Activated CD8-positive, alpha-beta memory T cell treated with anti-CD3 and anti-CD28 coated beads, Interleukin-2, amount 10 ng/mL, durations not matched to agents 7 days and 5 days (primary cell): ENCODE data around the gene GPR15. TPM values are rescaled to one million over a fixed set of nuclear protein-coding genes. Genes with fewer than 3 reads are reported as not detected.

ENCODE experiments used
- ATAC-seq: fragments of 150-1000 bp; cut with Tn5 transposase; one replicate; pipeline ENCODE4 v1.10.0; 2021; ENCODE audit warnings: moderate library complexity
- CTCF ChIA-PET: fragments of 350-600 bp; sonication (Branson Sonifier 250); formaldehyde crosslinking; loops from one replicate; lab custom pipeline; 2021; ENCODE audit warnings: antibody characterized with exemption; lab: Charles Lee
- DNase-seq: peaks from one replicate; pipeline ENCODE4 v3.0.0-alpha.2; 2020
- H3K27ac Mint-ChIP-seq: one replicate; pipeline ENCODE4 v1.8.0; 2021; ENCODE audit warnings: mild to moderate bottlenecking, mixed read lengths
- H3K27me3 Mint-ChIP-seq: one replicate; pipeline ENCODE4 v1.8.0; 2021; ENCODE audit warnings: mixed read lengths
- H3K36me3 Mint-ChIP-seq: one replicate; pipeline ENCODE4 v1.8.0; 2021; ENCODE audit warnings: mild to moderate bottlenecking, mixed read lengths
- H3K4me1 Mint-ChIP-seq: one replicate; pipeline ENCODE4 v1.8.0; 2021; ENCODE audit warnings: mixed read lengths
- H3K4me3 Mint-ChIP-seq: one replicate; pipeline ENCODE4 v1.8.0; 2021; ENCODE audit warnings: mild to moderate bottlenecking, moderate library complexity, mixed read lengths
- H3K9me3 Mint-ChIP-seq: one replicate; pipeline ENCODE4 v1.8.0; 2022; ENCODE audit warnings: low read depth, mixed read lengths
- total RNA-seq, 2 experiments: library from RNA; stranded (reverse); gene quantifications; one replicate each; pipeline ENCODE4 v1.2.3, GENCODE V29; 2021

The GPR15 gene
- total RNA-seq, 2 experiments from 2014 or later, result 107 to 182 TPM

DNA sequence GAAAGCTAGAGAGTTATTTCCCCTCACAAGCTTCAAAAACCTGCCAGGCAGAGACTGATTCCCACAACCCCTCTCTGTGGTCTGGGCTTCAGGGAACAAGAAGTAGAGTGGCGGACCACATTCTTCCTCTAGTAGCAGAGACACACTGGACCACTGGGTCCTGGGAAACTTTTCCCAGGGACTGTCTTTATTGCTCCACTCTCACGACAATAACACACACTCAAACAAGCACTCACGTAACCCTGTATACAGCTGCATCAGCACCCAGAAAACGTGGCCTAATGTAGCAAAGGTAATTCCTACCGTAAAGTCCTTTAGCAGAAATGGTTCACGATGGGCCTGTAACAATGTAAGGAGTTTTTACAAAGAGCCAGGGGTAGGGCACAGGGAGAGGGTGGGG is 34.1 kb downstream of the GPR15 start:
- DNase-seq, result no peak
- CTCF ChIA-PET, result interaction anchor here (0.6 to 1.6 kb wide), 6 partner anchors 10 to 236 kb away, joined by 3 to 5 read pairs (median 3); partner anchors contain the start of gene CLDND1
- no peak overlapping the region for H3K4me3 Mint-ChIP-seq

DNA sequence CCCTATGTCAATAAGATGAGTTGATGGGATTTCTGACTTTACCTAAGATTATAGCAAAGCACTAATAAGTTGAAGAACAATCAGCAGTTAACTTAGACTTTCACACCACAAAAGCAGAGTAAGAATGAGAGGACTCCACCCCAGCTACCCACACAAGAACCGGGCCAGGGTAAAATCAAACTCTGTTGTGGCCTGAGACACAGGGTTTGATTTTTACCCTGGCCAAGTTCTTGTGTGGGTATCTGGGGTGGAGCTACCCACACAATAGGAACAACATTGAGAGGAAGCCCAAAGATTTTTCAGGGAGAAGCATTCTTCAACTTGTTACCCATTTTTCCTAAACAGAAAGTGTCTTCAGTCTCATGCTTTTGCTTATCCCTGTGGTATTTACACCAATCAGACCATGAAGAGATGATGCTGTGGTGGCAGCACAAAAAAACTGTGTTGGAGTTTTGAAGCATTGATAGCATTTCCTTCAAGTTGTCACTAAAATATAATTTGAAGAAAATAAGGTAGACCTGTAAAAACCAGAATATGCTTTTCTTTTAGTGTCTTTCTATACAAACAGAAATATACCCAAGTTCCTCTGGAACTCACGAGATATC is 36.0 kb downstream of the GPR15 start:
- H3K27ac Mint-ChIP-seq, result peak overlapping the region; percentile 90
- DNase-seq (peak; percentile 76), ATAC-seq (peak; percentile 55)
- H3K36me3 Mint-ChIP-seq, result peaks cover 31% of the 10 kb centered on the region
- H3K4me3 Mint-ChIP-seq, result peak overlapping the region; percentile 46
- peaks cover 4% of the 10 kb centered on the region for H3K9me3 Mint-ChIP-seq
- peaks cover 80% of the 10 kb centered on the region for H3K4me1 Mint-ChIP-seq
- CTCF ChIA-PET, result interaction anchor here (1.6 kb wide), 1 partner anchor 45 kb away, joined by 4 read pairs; the partner anchor contains the start of gene CLDND1
- no peaks in the 10 kb centered on the region for H3K27me3 Mint-ChIP-seq

More for the DNA sequence above, 34.1 kb downstream of the GPR15 start:
- H3K9me3 Mint-ChIP-seq, result peaks cover 4% of the 10 kb centered on the region
- no peaks in the 10 kb centered on the region for H3K27me3 Mint-ChIP-seq
- ATAC-seq, result no peak
- peaks cover 24% of the 10 kb centered on the region for H3K36me3 Mint-ChIP-seq
- H3K27ac Mint-ChIP-seq, result peak overlapping the region; percentile 83
- H3K4me1 Mint-ChIP-seq, result peaks cover 82% of the 10 kb centered on the region

DNA sequence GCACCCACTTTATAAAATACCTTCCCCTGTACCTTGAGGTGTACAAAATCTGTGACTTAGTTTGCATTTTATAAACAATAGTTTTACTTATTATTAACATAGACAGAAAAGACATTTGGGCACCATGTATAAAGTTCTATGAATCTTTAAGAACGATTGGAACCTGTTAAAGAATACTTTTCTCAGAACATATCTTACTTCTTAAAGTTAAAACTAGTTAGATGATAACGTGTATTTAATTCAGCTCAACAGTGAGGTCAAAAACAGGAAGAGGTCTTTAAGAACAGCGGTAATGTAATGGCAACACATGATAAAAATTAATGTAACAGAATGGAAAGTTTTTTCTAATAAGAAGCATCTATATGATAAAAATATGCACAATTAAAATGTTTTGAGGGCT is 36.6 kb downstream of the GPR15 start:
- ATAC-seq (no peak), DNase-seq (no peak)
- Mint-ChIP-seq H3K36me3 (peaks cover 31% of the 10 kb centered on the region), H3K9me3 (peaks cover 4% of the 10 kb centered on the region), H3K27ac (peak overlapping the region; percentile 90), H3K4me1 (peaks cover 80% of the 10 kb centered on the region), H3K27me3 (no peaks in the 10 kb centered on the region), H3K4me3 (no peak overlapping the region)
- CTCF ChIA-PET, result no interaction called here

DNA sequence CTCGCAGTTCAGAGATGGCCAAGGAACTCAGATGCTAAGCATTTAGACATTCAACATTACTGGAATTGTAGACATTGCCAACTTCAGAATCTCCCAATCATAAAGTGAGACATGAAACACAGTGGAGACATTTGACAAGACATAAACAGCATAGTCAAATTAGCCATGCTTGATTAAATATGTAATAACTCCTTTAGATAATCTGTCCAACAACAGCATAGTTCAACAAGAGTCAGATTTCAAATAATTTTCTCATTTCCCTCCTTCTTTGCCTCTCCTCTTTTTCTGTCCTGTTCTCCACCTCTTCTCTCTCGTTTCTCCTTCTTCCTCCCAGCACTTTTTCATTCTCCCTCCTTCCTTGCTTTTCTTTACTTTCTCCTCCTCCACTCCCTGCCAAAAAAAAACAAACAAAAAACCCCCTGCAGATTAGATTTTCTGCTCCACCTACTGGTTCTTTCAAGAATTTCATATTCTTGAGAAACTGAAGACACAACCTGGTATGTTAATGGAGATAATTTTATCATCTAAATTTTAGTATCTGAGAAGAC is 41.5 kb downstream of the GPR15 start:
- ATAC-seq, result peak; percentile 59
- Mint-ChIP-seq H3K27ac (peak overlapping the region; percentile 93), H3K36me3 (peaks cover 51% of the 10 kb centered on the region), H3K4me1 (peaks cover 68% of the 10 kb centered on the region), H3K27me3 (no peaks in the 10 kb centered on the region), H3K9me3 (peaks cover 4% of the 10 kb centered on the region), H3K4me3 (peak overlapping the region; percentile 67)
- CTCF ChIA-PET, result interaction anchor here (0.9 to 2.5 kb wide), 20 partner anchors 8 to 535 kb away, joined by 3 to 12 read pairs (median 5); partner anchors contain the start of genes CLDND1, CPOX and GPR15
- DNase-seq, result no peak

DNA sequence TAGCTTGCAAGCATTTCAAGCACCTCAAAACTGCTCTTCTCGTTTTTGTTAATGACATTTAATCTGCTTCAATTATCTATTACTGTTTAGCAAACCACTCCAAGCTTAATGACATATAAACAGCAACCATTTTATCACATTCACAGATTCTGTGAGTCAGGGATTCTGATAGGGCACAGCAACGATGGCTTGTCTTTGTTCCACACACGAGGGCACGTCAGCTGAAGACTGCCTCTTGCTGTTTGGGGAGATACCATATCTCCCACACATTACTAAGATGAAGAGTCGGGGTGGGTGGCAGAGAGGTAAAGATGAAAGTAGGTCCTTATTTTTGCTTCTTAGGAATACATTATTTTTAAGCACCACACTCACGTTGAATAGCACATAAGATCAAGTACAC is 42.4 kb downstream of the GPR15 start:
- peak; percentile 25 for ATAC-seq
- no peak for DNase-seq
- H3K27me3 Mint-ChIP-seq, result no peaks in the 10 kb centered on the region
- H3K36me3 Mint-ChIP-seq, result peaks cover 55% of the 10 kb centered on the region
- CTCF ChIA-PET, result interaction anchor here (0.6 to 2.5 kb wide), 11 partner anchors 12 to 536 kb away, joined by 3 to 10 read pairs (median 4); partner anchors contain the start of genes CLDND1, CPOX and GPR15
- H3K27ac Mint-ChIP-seq, result peak overlapping the region; percentile 82
- peak overlapping the region; percentile 3 for H3K4me3 Mint-ChIP-seq
- H3K4me1 Mint-ChIP-seq, result peaks cover 65% of the 10 kb centered on the region
- H3K9me3 Mint-ChIP-seq, result peaks cover 2% of the 10 kb centered on the region

DNA sequence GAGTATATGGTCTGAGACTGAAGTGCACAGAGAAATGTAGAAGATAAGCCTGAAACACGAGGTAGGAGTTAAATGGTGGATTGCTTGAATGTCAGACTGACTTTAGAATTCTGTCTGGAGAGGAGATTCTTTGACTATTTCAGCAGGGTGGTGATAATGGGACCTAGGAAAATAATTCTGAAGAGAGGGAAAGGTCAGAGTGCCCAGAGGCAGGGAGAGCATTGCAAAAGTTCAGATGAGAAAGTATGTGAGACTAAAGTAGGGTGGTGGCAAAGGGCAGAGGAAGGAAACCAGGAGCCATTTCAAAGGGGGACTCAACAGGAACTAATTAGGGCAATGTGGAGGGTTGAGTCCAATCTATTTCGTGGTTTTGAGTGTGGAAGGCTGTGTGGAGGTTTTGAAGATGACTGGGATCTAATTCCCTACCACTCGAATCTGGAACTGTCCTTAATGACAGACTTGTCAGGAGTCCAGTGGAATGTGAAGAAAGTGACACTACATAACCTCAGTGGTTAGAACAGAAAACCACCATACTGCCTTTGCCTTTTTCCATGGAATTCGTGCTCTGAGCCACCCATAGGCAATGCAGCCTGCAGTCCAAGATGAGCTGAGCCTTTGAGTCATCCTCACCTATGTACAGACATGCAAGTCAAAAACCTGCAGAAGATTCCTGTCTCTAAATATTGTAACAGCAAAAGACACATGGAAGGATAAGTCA is 45.6 kb downstream of the GPR15 start:
- Mint-ChIP-seq H3K4me1 (peaks cover 60% of the 10 kb centered on the region), H3K4me3 (no peak overlapping the region), H3K27me3 (no peaks in the 10 kb centered on the region), H3K36me3 (peaks cover 62% of the 10 kb centered on the region), H3K9me3 (no peaks in the 10 kb centered on the region), H3K27ac (peak overlapping the region; percentile 37)
- ATAC-seq, result no peak
- DNase-seq, result no peak
- CTCF ChIA-PET, result no interaction called here

DNA sequence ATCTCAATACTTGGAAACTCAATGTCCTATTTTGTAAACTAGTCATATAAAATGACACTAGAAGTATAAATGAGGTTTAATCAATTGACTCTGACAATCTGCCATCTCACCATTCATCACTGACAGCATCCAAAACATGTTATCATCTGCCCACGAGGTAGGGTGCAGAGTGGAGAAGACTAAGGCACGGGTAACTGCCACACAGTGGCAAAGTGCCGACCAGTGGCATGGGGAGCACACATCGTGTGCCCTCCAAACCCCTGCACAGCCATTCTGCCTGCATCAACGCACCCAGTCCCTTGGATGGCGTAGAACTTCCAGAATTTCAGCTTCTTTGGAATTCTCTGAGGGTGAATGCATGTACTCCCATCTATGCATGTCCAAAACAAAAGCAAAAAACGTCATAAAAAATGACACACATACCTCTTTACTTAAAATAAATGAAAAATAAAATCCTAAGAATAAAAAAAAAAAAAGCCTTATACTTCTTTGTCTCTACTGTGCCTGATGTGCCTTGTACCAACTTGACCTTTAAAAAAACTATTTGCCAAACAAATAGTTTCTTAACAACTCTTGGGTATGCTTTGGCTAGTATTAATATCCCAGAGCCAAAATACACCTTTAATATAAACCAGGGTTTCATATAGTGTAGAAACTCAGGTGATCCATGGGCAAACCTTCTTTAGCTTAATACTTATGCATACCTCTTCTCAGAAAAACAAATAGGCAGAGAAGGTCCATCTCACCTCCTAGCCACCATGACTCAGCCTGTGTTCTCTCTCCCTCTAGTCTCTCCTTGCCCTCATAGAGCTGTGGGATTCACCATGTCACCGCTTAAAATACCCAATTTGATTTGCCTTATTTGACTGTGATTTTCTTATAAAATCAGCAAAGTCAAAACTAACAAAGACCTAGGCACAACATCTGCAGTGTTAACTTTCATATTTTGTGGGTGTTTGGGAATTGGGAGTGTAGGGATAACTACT is 48.9 kb downstream of the GPR15 start:
- no peak for DNase-seq
- CTCF ChIA-PET, result interaction anchor here (1.2 to 2.9 kb wide), 5 partner anchors 8 to 51 kb away, joined by 3 to 8 read pairs (median 4); partner anchors contain the start of gene CPOX
- Mint-ChIP-seq H3K4me3 (no peak overlapping the region), H3K36me3 (peaks cover 87% of the 10 kb centered on the region), H3K4me1 (peaks cover 63% of the 10 kb centered on the region), H3K27ac (no peak overlapping the region), H3K27me3 (no peaks in the 10 kb centered on the region), H3K9me3 (no peaks in the 10 kb centered on the region)
- ATAC-seq, result no peak

DNA sequence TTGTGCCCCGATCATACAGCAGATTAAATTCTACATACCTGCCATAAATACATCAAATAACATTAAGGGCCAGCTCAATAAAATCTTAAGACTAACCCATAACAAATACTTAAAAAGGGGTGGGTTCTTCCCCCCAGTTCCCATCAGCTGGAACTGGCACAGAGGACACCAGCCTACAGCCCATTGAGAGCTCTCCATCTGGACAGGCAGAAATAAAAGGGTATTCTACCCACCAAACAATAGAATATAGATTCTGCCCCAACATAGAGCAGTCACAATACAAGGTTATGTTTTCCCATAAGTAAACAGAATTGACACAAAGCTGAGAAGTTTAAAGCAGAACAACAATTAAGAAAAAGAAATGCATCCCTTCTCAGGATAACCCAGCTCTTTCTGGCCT is 49.7 kb downstream of the GPR15 start:
- Mint-ChIP-seq H3K4me1 (peaks cover 62% of the 10 kb centered on the region), H3K4me3 (no peak overlapping the region), H3K36me3 (peaks cover 88% of the 10 kb centered on the region), H3K9me3 (no peaks in the 10 kb centered on the region), H3K27me3 (no peaks in the 10 kb centered on the region), H3K27ac (no peak overlapping the region)
- CTCF ChIA-PET, result interaction anchor here (1.2 to 2.9 kb wide), 5 partner anchors 9 to 51 kb away, joined by 3 to 8 read pairs (median 4); partner anchors contain the start of gene CPOX
- DNase-seq (no peak), ATAC-seq (no peak)

DNA sequence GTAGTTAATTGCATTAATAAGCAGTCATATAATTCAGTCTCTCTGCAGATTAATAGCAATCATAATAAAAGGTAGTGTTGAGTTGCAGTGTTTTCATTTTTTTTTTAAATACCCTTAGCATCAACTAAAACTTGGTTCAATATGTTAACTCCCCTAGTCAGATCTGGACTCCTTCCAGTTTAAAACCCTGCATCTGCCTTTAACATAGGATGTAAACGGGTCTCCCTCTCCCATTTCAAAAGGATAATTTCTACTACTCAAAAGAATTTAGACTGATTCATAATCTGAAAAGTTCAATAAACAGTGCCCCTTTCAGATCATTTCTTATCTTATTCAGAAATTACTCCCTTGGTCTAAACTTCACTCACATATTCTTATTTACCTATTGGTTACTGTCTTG is 50.3 kb downstream of the GPR15 start:
- no peaks in the 10 kb centered on the region for H3K27me3 Mint-ChIP-seq
- peaks cover 86% of the 10 kb centered on the region for H3K36me3 Mint-ChIP-seq
- H3K4me1 Mint-ChIP-seq, result peaks cover 58% of the 10 kb centered on the region
- DNase-seq (no peak), ATAC-seq (no peak)
- no peaks in the 10 kb centered on the region for H3K9me3 Mint-ChIP-seq
- CTCF ChIA-PET, result interaction anchor here (1.4 to 2.9 kb wide), 3 partner anchors 8 to 20 kb away, joined by 4 to 8 read pairs (median 6); no protein-coding TSS in a partner anchor
- no peak overlapping the region for H3K27ac Mint-ChIP-seq
- H3K4me3 Mint-ChIP-seq, result no peak overlapping the region

DNA sequence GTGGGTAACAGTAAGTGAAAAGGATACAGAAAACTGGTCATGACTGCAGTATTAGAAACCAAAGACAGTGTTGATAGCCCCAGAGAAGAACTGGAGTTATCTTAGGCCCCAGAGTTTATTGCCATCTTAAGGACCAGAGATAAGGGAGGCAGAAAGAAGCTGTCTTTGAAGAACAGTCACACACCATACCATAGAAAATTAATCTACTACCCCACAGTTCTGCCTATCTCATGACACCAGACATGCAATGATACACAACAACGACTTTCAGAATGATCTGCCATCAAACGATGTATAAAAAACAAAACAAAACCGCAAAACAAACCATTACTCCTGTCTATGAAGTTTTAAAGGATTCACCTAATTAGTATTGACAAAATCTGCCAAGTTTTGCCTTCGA is 52.0 kb downstream of the GPR15 start:
- Mint-ChIP-seq H3K27me3 (no peaks in the 10 kb centered on the region), H3K36me3 (peaks cover 84% of the 10 kb centered on the region), H3K4me3 (no peak overlapping the region), H3K27ac (peak overlapping the region; percentile 54), H3K9me3 (no peaks in the 10 kb centered on the region), H3K4me1 (peaks cover 57% of the 10 kb centered on the region)
- DNase-seq (no peak), ATAC-seq (no peak)
- CTCF ChIA-PET, result interaction anchor here (1.1 kb wide), 1 partner anchor 14 kb away, joined by 4 read pairs; no protein-coding TSS in a partner anchor
